Stimulated activated effector memory CD8-positive, alpha-beta T cell treated with anti-CD3 and anti-CD28 coated beads, Interleukin-12 subunit alpha, Interleukin-12 subunit beta, amount 100 ng/mL, for 72 hours (primary cell): ENCODE data around the gene BLMH.
A peak's percentile ranks its signal among the peaks of the same experiment; 100 is the strongest.
"Not testable (repeated sequence)": the region's sequence is repeated elsewhere in the genome, so short reads cannot be mapped to it uniquely, and the experiment has no call there.

Experiments
- ATAC-seq: fragments of 150-1000 bp; cut with Tn5 transposase; 2 replicates; pipeline ENCODE4 v1.10.0; 2021
- DNase-seq, 2 donors: peaks; one replicate each; pipeline ENCODE4 v3.0.0; 2021 to 2022; ENCODE audit warnings: low spot score in 2 of 2
- H3K27ac Mint-ChIP-seq: one replicate; pipeline ENCODE4 v1.8.0; 2022; ENCODE audit warnings: mild to moderate bottlenecking, mixed read lengths
- H3K36me3 Mint-ChIP-seq: one replicate; pipeline ENCODE4 v1.8.0; 2022; ENCODE audit warnings: mild to moderate bottlenecking, mixed read lengths
- H3K4me1 Mint-ChIP-seq: one replicate; pipeline ENCODE4 v1.8.0; 2022; ENCODE audit warnings: mixed read lengths
- H3K4me3 Mint-ChIP-seq: one replicate; pipeline ENCODE4 v1.8.0; 2022; ENCODE audit warnings: mild to moderate bottlenecking, mixed read lengths
- H3K9me3 Mint-ChIP-seq: one replicate; pipeline ENCODE4 v1.8.0; 2022; ENCODE audit warnings: mixed read lengths

Gene BLMH

DNA sequence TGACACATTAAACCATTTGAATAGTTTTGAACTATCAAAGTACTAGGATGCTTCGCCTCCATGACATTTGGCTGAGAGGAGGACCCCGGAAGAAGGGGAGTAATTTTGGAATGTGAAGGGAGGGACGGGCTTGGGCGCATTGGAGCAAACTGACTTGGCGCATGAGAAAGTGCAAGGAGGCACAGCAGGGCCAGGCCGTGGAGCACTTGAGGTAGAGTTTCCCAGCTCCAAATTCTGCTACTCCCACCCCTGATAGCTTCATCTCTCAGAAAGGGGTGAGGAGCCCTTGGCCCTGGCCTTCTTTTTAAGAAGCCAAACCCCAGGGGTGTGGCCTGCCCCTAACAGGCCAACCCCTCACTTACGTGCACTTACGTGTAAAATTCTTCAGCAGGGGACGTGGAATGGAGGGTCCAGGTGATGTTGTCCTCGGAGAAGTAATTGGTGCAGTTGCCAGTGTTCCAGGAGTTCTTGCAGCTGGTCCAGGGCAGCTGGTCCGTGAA, 73.9 kb downstream of the BLMH start:
- no peak overlapping the region for H3K4me3 Mint-ChIP-seq
- no peak for ATAC-seq
- H3K27ac Mint-ChIP-seq: no peak overlapping the region
- no peaks in the 10 kb centered on the region for H3K9me3 Mint-ChIP-seq
- DNase-seq: no peak
- H3K36me3 Mint-ChIP-seq: no peaks in the 10 kb centered on the region
- no peaks in the 10 kb centered on the region for H3K4me1 Mint-ChIP-seq

- H3K4me3 Mint-ChIP-seq: no peak overlapping the region
- no peak for ATAC-seq
- H3K4me1 Mint-ChIP-seq: peaks cover 6% of the 10 kb centered on the region
- no peak overlapping the region for H3K27ac Mint-ChIP-seq
- DNase-seq: no peak
- H3K36me3 Mint-ChIP-seq: no peaks in the 10 kb centered on the region
- no peaks in the 10 kb centered on the region for H3K9me3 Mint-ChIP-seq
These were observed 74.7 kb downstream of the BLMH start for GRCh38 chr17:30217054-30217453.

DNA sequence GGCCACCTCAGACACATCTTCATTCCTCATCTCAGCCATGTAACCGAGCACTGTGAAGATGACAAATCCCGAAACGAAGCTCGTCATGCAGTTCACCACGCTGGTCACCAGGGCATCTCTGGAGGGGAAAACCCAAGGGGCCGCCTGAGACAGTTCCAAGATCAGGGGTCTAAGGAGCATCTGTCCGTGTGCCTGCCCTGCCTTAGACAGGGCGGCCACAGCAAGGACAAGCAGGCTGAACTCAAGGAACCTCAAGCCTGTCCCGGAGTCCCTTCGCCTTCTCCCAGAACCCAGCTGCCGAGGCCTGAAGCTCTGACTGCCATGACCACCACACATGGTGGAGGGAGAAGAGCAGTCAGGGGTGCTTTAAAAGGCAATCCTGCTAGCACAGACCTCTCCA, 79.0 kb downstream of the BLMH start:
- peak in 1 of 2 donors; percentile 72 for DNase-seq
- ATAC-seq: peak; percentile 90
- H3K4me3 Mint-ChIP-seq: no peak overlapping the region
- peaks cover 18% of the 10 kb centered on the region for H3K4me1 Mint-ChIP-seq
- no peaks in the 10 kb centered on the region for H3K9me3 Mint-ChIP-seq
- no peaks in the 10 kb centered on the region for H3K36me3 Mint-ChIP-seq
- H3K27ac Mint-ChIP-seq: peak overlapping the region; percentile 30

GRCh38 chr17:30211371-30211770, 80.4 kb downstream of the BLMH start:
- Mint-ChIP-seq H3K4me3 (no peak overlapping the region), H3K4me1 (peaks cover 18% of the 10 kb centered on the region), H3K9me3 (no peaks in the 10 kb centered on the region), H3K36me3 (no peaks in the 10 kb centered on the region), H3K27ac (peak overlapping the region; percentile 30)
- ATAC-seq: peak; percentile 80
- DNase-seq: peak in 1 of 2 donors; percentile 61

DNA sequence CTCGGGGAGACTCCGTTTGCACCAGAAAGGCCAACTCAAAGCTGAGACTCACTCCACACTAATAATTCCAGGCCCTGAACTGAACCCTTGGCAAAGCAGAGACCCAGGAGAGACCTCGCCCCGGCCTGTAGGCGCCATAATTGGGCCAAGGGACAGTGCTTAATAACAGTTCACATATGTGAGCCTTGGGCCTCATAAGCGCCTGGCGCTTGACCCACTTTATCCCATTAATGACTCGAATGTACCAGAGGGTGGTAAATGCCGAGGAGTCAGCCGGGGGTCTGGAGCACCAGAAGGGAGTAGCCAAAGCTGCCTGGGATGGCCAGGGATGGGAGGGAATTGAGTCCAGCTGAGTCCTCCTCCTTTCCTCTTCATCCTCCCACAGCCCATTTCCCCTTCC, 80.8 kb downstream of the BLMH start:
- H3K4me1 Mint-ChIP-seq: peaks cover 18% of the 10 kb centered on the region
- H3K4me3 Mint-ChIP-seq: no peak overlapping the region
- DNase-seq (no peak), ATAC-seq (no peak)
- peak overlapping the region; percentile 30 for H3K27ac Mint-ChIP-seq
- H3K36me3 Mint-ChIP-seq: no peaks in the 10 kb centered on the region
- no peaks in the 10 kb centered on the region for H3K9me3 Mint-ChIP-seq

DNA sequence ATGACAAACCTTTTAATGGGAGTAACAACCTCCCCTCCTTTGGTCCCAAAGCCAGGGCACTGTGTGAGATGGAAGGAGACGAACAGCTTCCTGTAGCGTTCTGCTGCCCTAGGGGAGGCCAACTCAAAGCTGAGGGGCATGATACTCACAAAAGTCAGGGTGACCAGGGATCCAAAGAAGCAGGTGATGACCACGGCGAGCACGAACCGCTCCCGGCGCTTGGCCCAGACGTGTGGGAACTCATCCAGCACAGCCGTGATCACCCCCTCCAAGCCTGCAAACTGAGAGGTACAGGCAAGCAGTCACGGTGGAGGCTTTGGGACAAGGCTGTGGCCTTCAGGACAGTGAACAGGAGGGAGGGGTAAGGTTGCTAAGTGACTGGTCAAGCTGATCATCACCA, 81.4 kb downstream of the BLMH start:
- Mint-ChIP-seq H3K9me3 (no peaks in the 10 kb centered on the region), H3K27ac (peak overlapping the region; percentile 30), H3K4me3 (no peak overlapping the region), H3K36me3 (no peaks in the 10 kb centered on the region), H3K4me1 (peaks cover 18% of the 10 kb centered on the region)
- no peak for ATAC-seq
- DNase-seq: no peak

GRCh38 chr17:30209930-30210329, 81.8 kb downstream of the BLMH start:
- Mint-ChIP-seq H3K36me3 (no peaks in the 10 kb centered on the region), H3K4me3 (no peak overlapping the region), H3K27ac (no peak overlapping the region), H3K9me3 (no peaks in the 10 kb centered on the region), H3K4me1 (peaks cover 18% of the 10 kb centered on the region)
- no peak for DNase-seq
- no peak for ATAC-seq

- Mint-ChIP-seq H3K4me3 (no peak overlapping the region), H3K27ac (no peak overlapping the region), H3K9me3 (no peaks in the 10 kb centered on the region), H3K4me1 (peaks cover 18% of the 10 kb centered on the region), H3K36me3 (no peaks in the 10 kb centered on the region)
- DNase-seq: no peak
- no peak for ATAC-seq
These were observed 83.5 kb downstream of the BLMH start for GRCh38 chr17:30208214-30208613.

- H3K4me3 Mint-ChIP-seq: no peak overlapping the region
- DNase-seq (no peak), ATAC-seq (no peak)
- H3K9me3 Mint-ChIP-seq: no peaks in the 10 kb centered on the region
- peaks cover 18% of the 10 kb centered on the region for H3K4me1 Mint-ChIP-seq
- H3K36me3 Mint-ChIP-seq: no peaks in the 10 kb centered on the region
- no peak overlapping the region for H3K27ac Mint-ChIP-seq
These were observed 84.1 kb downstream of the BLMH start for GRCh38 chr17:30207655-30208054.

- Mint-ChIP-seq H3K4me1 (no peaks in the 10 kb centered on the region), H3K4me3 (no peak overlapping the region), H3K9me3 (no peaks in the 10 kb centered on the region), H3K36me3 (no peaks in the 10 kb centered on the region), H3K27ac (no peak overlapping the region)
- no peak for DNase-seq
- no peak for ATAC-seq
These were observed 88.2 kb downstream of the BLMH start for GRCh38 chr17:30203471-30203981.

GRCh38 chr17:30200656-30201055, 91.1 kb downstream of the BLMH start:
- DNase-seq, H3K27ac Mint-ChIP-seq, ATAC-seq, H3K36me3 Mint-ChIP-seq, H3K9me3 Mint-ChIP-seq, H3K4me3 Mint-ChIP-seq, H3K4me1 Mint-ChIP-seq: not testable (repeated sequence)

DNA sequence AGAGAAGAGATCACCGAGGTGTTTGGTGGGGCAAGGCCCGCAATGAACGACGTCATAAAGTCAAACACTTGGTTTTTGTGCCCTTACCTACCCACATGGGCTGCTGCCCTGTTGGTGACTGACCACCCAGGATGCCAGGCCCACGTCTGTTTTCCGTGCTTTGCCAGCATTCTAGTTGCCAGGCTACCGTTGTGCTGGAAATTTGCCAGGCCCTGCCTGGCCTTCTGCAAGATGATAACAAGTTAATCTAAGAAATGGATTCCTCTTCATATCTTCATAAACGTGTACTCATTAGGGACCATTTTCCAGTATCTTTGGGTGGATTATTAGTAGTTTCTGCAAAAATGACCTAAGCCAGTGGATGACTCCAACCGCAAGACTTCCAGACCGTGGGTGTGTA, 91.6 kb downstream of the BLMH start:
- no peak for DNase-seq
- H3K9me3 Mint-ChIP-seq: no peaks in the 10 kb centered on the region
- no peak overlapping the region for H3K4me3 Mint-ChIP-seq
- H3K27ac Mint-ChIP-seq: no peak overlapping the region
- ATAC-seq: no peak
- H3K36me3 Mint-ChIP-seq: no peaks in the 10 kb centered on the region
- no peaks in the 10 kb centered on the region for H3K4me1 Mint-ChIP-seq

DNA sequence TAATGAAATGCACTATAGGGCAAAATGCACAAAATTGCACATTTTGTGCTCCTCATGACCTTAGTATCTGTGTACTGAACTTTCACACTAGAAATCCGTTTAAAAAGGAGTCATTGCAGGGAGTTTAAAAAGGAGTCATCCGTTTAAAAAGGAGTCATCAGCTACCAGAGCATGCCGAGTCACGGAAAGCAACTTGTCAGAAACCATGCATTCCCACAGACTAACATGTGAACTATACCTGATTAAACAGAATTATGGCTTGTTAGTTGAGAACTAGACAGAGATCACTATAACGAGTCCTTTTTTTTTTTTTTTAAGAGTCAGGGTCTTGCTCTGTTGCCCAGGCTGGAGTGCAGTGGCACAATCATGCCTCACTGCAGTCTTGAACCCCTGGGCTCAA, 92.1 kb downstream of the BLMH start:
- ATAC-seq: no peak
- DNase-seq: no peak
- Mint-ChIP-seq H3K4me1 (no peaks in the 10 kb centered on the region), H3K36me3 (no peaks in the 10 kb centered on the region), H3K4me3 (no peak overlapping the region), H3K9me3 (no peaks in the 10 kb centered on the region), H3K27ac (no peak overlapping the region)
